Neural cell (in vitro differentiated cells): ENCODE data around the gene NRP2. TPM values are rescaled to one million over a fixed set of nuclear protein-coding genes. Genes with fewer than 3 reads are reported as not detected.

Experiments
- H2AFZ ChIP-seq: fragments of 200-600, 300-800 bp; sonication (generic), shearing (Covaris generic); 2 replicates; pipeline ENCODE4 v1.6.0; 2014; ENCODE audit warnings: low read depth, mild to moderate bottlenecking, antibody characterized with exemption, low read length, moderate library complexity
- H3F3A ChIP-seq: fragments of 200-600 bp; shearing (Covaris generic); 2 replicates; pipeline ENCODE4 v1.6.1; 2016; ENCODE audit warnings: mild to moderate bottlenecking, moderate library complexity, mixed read lengths, antibody characterized with exemption, low read length; ENCODE audit not compliant: insufficient read depth, poor library complexity, severe bottlenecking
- H3K27ac ChIP-seq: fragments of 200-600, 300-800 bp; sonication (generic), shearing (Covaris generic); 2 replicates; pipeline ENCODE4 v1.5.1; 2014; ENCODE audit warnings: mild to moderate bottlenecking, low read length, moderate library complexity
- H3K27me3 ChIP-seq: fragments of 300-800, 200-600 bp; sonication (generic), shearing (Covaris generic); 2 replicates; pipeline ENCODE4 v1.6.0; 2014; ENCODE audit warnings: mild to moderate bottlenecking, low read depth, low read length, moderate library complexity; ENCODE audit not compliant: insufficient read depth
- H3K36me3 ChIP-seq: fragments of 300-800, 200-600 bp; sonication (generic), shearing (Covaris generic); 2 replicates; pipeline ENCODE4 v1.5.1; 2014; ENCODE audit warnings: mild to moderate bottlenecking, antibody characterized with exemption, low read length, moderate library complexity; ENCODE audit not compliant: insufficient read depth
- H3K4me2 ChIP-seq: fragments of 300-800, 200-600 bp; sonication (generic), shearing (Covaris generic); 2 replicates; pipeline ENCODE4 v1.6.0; 2014; ENCODE audit warnings: mild to moderate bottlenecking, low read length
- H3K4me3 ChIP-seq: fragments of 300-800, 200-600 bp; sonication (generic), shearing (Covaris generic); 2 replicates; pipeline ENCODE4 v1.5.1; 2014; ENCODE audit warnings: mild to moderate bottlenecking, low read length, moderate library complexity
- H3K79me2 ChIP-seq: fragments of 200-600 bp; shearing (Covaris generic); replicated peaks from 2 replicates; pipeline ENCODE4 v1.6.0; 2014; ENCODE audit warnings: mild to moderate bottlenecking, low read length, moderate library complexity; ENCODE audit not compliant: insufficient read depth
- H3K9ac ChIP-seq: fragments of 300-800, 200-600 bp; sonication (generic), shearing (Covaris generic); 2 replicates; pipeline ENCODE4 v1.6.1; 2016; ENCODE audit warnings: mild to moderate bottlenecking, low read length, mixed read lengths
- H3K9me2 ChIP-seq: fragments of 200-600 bp; shearing (Covaris generic); 2 replicates; pipeline ENCODE4 v1.6.1; 2016; ENCODE audit warnings: mild to moderate bottlenecking, low read length, mixed read lengths; ENCODE audit not compliant: insufficient read depth
- H3K9me3 ChIP-seq: fragments of 200-600, 300-800 bp; sonication (generic), shearing (Covaris generic); 2 replicates; pipeline ENCODE4 v1.6.1; 2016; ENCODE audit warnings: mild to moderate bottlenecking, mixed run types, low read length, moderate library complexity, mixed read lengths
- H4K20me1 ChIP-seq: fragments of 200-600 bp; shearing (Covaris generic); 2 replicates; pipeline ENCODE4 v1.6.1; 2016; ENCODE audit warnings: mild to moderate bottlenecking, mixed run types; ENCODE audit not compliant: insufficient read depth
- EP300 ChIP-seq: fragments of 450-650 bp; conservative IDR thresholded peaks from 2 replicates; pipeline ENCODE4 v1.6.1; 2014; ENCODE audit warnings: antibody characterized with exemption, mild to moderate bottlenecking, moderate library complexity; ENCODE audit not compliant: poor library complexity, severe bottlenecking
- EZH2 ChIP-seq: fragments of 200-600, 300-800 bp; shearing (Covaris generic), sonication (generic); IDR thresholded peaks from 2 replicates; pipeline ENCODE4 v1.6.1; 2014; ENCODE audit warnings: antibody characterized with exemption, low read length, borderline replicate concordance, mild to moderate bottlenecking; ENCODE audit not compliant: insufficient read depth, poor library complexity, severe bottlenecking
- MXI1 ChIP-seq: fragments of 450-650 bp; conservative IDR thresholded peaks from 2 replicates; pipeline ENCODE4 v1.6.1; 2014; ENCODE audit warnings: antibody characterized with exemption, mild to moderate bottlenecking; ENCODE audit not compliant: poor library complexity, severe bottlenecking
- POLR2AphosphoS5 ChIP-seq: IDR thresholded peaks from 2 replicates; pipeline ENCODE4 v1.6.1; 2012
- RAD21 ChIP-seq: fragments of 450-650 bp; conservative IDR thresholded peaks from 2 replicates; pipeline ENCODE4 v1.6.1; 2014; ENCODE audit warnings: antibody characterized with exemption, mild to moderate bottlenecking, moderate library complexity
- SMC3 ChIP-seq: fragments of 450-650 bp; conservative IDR thresholded peaks from 2 replicates; pipeline ENCODE4 v1.6.1; 2014; ENCODE audit warnings: antibody characterized with exemption, mild to moderate bottlenecking, moderate library complexity; ENCODE audit not compliant: poor library complexity
- TAF1 ChIP-seq: IDR thresholded peaks from 2 replicates; pipeline ENCODE4 v1.6.1; 2012; ENCODE audit warnings: low read depth
- polyA plus RNA-seq: library from polyadenylated mRNA; depleted of rRNA; stranded (reverse); fragments of >200 nt; gene quantifications from 2 replicates; pipeline ENCODE4 v1.2.3, GENCODE V29; 2014
- TF ChIP-seq, protein P1 (sequence below): IDR thresholded peaks from 2 replicates; pipeline ENCODE4 v1.6.1; 2012; ENCODE audit warnings: borderline replicate concordance
- TF ChIP-seq, protein P2 (sequence below): fragments of 450-650 bp; IDR thresholded peaks from 2 replicates; pipeline ENCODE4 v1.5.1; 2014; ENCODE audit warnings: antibody characterized with exemption, mild to moderate bottlenecking, moderate library complexity; ENCODE audit not compliant: poor library complexity, severe bottlenecking

Gene NRP2
- polyA plus RNA-seq, 1 donor from 2014 or later = 30.2 TPM

DNA sequence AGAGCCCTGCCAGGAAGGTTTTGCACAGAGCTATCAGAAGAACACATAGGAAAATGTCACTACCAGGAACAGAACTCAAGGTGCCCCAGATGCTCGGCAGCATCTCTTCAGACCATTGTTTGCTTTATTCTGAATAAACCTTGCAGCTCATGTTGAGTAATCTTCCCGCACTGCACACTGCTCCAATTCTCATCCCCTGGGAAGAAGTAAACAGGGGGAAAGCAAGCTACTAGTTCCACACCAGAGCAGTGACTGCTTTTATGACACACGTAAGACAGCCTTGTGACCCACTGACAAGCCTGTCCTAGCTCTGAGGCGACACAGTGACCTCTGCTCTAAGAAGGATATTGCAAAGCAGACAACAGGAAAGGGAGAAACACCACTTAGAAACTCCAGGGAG is 44.2 kb downstream of the NRP2 start:
- Histone ChIP-seq H2AFZ (no peak overlapping the region), H3K27ac (no peak overlapping the region), H3F3A (no peaks in the 10 kb centered on the region), H3K36me3 (peaks cover 5% of the 10 kb centered on the region), H3K79me2 (no peaks in the 10 kb centered on the region), H3K9me2 (no peaks in the 10 kb centered on the region), H3K27me3 (no peaks in the 10 kb centered on the region), H3K9ac (no peak overlapping the region), H3K4me2 (no peak overlapping the region), H4K20me1 (no peaks in the 10 kb centered on the region), H3K4me3 (no peak overlapping the region), H3K9me3 (no peaks in the 10 kb centered on the region)
- TF ChIP-seq POLR2AphosphoS5 (no peak), MXI1 (no peak), TAF1 (no peak), SMC3 (no peak)

DNA sequence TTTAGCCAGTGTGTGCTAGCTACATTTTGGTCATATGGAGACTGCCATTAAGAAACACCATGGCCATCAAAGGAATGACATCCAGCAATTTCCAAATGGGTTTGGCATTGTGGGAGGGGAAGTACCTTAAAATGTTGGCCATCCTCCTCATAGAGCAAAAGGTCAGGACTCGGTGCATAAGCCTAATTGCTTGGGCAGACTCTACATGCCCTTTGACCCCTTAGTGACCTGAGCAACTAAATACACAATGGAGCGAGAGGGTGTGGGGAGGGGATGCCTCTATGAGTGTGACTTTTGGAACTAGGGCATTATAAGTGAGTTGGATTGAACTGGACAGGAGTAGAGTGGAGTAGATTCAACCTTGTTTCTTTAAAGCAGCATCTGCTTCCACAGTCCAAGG is 44.9 kb downstream of the NRP2 start:
- Histone ChIP-seq H3K79me2 (no peaks in the 10 kb centered on the region), H3K36me3 (peaks cover 11% of the 10 kb centered on the region), H3F3A (no peaks in the 10 kb centered on the region), H3K9me2 (no peaks in the 10 kb centered on the region), H2AFZ (no peak overlapping the region), H3K4me3 (no peak overlapping the region), H3K9ac (no peak overlapping the region), H3K27ac (no peak overlapping the region), H4K20me1 (no peaks in the 10 kb centered on the region), H3K9me3 (no peaks in the 10 kb centered on the region), H3K27me3 (no peaks in the 10 kb centered on the region), H3K4me2 (no peak overlapping the region)
- TF ChIP-seq, protein P1, sequence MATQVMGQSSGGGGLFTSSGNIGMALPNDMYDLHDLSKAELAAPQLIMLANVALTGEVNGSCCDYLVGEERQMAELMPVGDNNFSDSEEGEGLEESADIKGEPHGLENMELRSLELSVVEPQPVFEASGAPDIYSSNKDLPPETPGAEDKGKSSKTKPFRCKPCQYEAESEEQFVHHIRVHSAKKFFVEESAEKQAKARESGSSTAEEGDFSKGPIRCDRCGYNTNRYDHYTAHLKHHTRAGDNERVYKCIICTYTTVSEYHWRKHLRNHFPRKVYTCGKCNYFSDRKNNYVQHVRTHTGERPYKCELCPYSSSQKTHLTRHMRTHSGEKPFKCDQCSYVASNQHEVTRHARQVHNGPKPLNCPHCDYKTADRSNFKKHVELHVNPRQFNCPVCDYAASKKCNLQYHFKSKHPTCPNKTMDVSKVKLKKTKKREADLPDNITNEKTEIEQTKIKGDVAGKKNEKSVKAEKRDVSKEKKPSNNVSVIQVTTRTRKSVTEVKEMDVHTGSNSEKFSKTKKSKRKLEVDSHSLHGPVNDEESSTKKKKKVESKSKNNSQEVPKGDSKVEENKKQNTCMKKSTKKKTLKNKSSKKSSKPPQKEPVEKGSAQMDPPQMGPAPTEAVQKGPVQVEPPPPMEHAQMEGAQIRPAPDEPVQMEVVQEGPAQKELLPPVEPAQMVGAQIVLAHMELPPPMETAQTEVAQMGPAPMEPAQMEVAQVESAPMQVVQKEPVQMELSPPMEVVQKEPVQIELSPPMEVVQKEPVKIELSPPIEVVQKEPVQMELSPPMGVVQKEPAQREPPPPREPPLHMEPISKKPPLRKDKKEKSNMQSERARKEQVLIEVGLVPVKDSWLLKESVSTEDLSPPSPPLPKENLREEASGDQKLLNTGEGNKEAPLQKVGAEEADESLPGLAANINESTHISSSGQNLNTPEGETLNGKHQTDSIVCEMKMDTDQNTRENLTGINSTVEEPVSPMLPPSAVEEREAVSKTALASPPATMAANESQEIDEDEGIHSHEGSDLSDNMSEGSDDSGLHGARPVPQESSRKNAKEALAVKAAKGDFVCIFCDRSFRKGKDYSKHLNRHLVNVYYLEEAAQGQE = no peak
- no peak for TF ChIP-seq TAF1
- TF ChIP-seq, protein P2, sequence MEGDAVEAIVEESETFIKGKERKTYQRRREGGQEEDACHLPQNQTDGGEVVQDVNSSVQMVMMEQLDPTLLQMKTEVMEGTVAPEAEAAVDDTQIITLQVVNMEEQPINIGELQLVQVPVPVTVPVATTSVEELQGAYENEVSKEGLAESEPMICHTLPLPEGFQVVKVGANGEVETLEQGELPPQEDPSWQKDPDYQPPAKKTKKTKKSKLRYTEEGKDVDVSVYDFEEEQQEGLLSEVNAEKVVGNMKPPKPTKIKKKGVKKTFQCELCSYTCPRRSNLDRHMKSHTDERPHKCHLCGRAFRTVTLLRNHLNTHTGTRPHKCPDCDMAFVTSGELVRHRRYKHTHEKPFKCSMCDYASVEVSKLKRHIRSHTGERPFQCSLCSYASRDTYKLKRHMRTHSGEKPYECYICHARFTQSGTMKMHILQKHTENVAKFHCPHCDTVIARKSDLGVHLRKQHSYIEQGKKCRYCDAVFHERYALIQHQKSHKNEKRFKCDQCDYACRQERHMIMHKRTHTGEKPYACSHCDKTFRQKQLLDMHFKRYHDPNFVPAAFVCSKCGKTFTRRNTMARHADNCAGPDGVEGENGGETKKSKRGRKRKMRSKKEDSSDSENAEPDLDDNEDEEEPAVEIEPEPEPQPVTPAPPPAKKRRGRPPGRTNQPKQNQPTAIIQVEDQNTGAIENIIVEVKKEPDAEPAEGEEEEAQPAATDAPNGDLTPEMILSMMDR = no peak

DNA sequence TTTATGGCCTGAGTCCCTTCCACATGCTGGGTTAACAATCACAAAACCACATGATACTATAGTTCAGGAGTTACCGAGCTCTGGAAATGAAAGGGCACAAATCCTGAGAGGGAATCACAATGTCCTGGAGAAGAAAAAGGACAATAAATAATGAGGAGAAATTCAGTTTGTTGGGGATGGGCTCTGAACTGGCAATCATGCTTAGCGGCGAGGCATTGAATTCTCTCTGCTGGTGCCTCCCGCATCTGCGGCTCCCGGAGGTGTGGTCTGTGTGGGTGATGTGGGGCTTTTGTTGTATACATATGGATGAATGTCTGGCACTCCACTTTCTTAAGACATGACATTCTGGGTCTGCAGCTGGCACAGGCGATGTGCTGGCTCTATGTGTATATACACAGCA is 46.1 kb downstream of the NRP2 start:
- H3F3A ChIP-seq = no peaks in the 10 kb centered on the region
- H3K4me2 ChIP-seq = no peak overlapping the region
- no peaks in the 10 kb centered on the region for H3K9me2 ChIP-seq
- H3K27ac ChIP-seq = no peak overlapping the region
- H3K9ac ChIP-seq = no peak overlapping the region
- no peaks in the 10 kb centered on the region for H4K20me1 ChIP-seq
- no peaks in the 10 kb centered on the region for H3K9me3 ChIP-seq
- TF ChIP-seq, protein P1 = no peak
- no peak for TF ChIP-seq RAD21
- TF ChIP-seq TAF1 = no peak
- TF ChIP-seq EZH2 = no peak
- no peak for TF ChIP-seq EP300
- H3K79me2 ChIP-seq = no peaks in the 10 kb centered on the region
- no peaks in the 10 kb centered on the region for H3K27me3 ChIP-seq
- H3K4me3 ChIP-seq = no peak overlapping the region
- H3K36me3 ChIP-seq = peaks cover 12% of the 10 kb centered on the region
- no peak overlapping the region for H2AFZ ChIP-seq
